ENCODE results near the gene LCLAT1. TPM values are rescaled to one million over a fixed set of nuclear protein-coding genes. Genes with fewer than 3 reads are reported as not detected.

The LCLAT1 gene
- total RNA-seq, 1 experiment from 2014 or later: 36.0 TPM

GRCh38 chr2:30665761-30666265 lies 218.8 kb downstream of the LCLAT1 start:
- in situ Hi-C loops (cut with HindIII; ENCODE audit: low pct_unique_long_range_greater_than_20kb, low sequenced_read_pairs): no loop called here
- no peak for DNase-seq (ENCODE audit: low read depth)

DNA sequence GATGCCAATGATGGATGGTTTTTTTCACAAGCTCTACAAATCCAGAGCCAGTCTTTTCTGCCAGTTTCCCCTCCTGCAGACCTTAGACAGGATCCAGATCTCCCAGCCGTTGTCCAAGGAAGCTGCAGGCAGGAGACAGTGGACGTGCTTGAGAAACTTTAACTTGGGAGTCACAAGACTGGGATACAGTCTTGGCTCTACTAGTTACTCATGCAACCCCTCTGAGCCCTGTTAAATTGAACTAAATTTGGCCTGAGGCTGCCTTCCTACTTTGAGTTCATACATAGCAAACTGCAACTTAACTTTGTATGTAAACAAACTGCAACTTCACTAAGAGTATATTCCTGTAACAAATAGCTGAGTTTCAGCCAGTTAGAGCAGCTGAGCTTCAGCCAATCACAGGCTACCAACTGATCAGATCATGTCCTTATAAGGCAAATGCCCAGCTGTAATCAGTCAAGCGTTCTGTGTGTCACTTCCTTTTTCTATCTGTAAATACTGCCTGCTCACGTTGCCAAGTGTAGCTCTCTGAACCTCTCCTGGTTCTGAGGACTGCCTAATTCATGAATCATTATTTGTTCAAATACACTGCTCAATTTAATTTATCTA lies 219.3 kb downstream of the LCLAT1 start:
- in situ Hi-C loops (cut with HindIII; ENCODE audit: low pct_unique_long_range_greater_than_20kb, low sequenced_read_pairs): no loop called here

GRCh38 chr2:30670453-30670852 lies 223.4 kb downstream of the LCLAT1 start:
- no peak for DNase-seq (ENCODE audit: low read depth)
- in situ Hi-C loops (cut with HindIII; ENCODE audit: low pct_unique_long_range_greater_than_20kb, low sequenced_read_pairs): no loop called here

More for the DNA sequence above, 219.3 kb downstream of the LCLAT1 start:
- peak; percentile 87 for DNase-seq (ENCODE audit: low read depth)

DNA sequence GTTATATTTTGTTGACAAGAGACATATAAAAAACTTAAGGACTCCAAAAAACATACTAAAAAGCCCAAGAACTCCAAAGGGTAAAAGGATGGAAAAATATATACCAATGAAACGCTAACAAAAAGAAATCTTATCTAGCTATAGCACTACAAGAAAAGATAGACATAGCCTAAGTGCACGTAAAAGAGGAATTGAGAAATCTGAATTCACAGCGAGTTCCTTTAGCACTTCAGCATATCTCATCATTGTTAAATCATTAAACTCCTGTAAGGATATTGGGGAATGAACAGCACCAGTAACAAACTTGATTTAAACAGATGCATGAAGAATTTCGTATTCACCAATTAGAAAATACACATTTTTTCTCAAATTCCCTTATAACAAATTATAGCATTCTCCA lies 226.1 kb downstream of the LCLAT1 start:
- DNase-seq (ENCODE audit: low read depth): no peak
- in situ Hi-C loops (cut with HindIII; ENCODE audit: low pct_unique_long_range_greater_than_20kb, low sequenced_read_pairs): no loop called here

GRCh38 chr2:30675758-30676157 lies 228.7 kb downstream of the LCLAT1 start:
- no peak for DNase-seq (ENCODE audit: low read depth)
- in situ Hi-C loops (cut with HindIII; ENCODE audit: low pct_unique_long_range_greater_than_20kb, low sequenced_read_pairs): no loop called here

DNA sequence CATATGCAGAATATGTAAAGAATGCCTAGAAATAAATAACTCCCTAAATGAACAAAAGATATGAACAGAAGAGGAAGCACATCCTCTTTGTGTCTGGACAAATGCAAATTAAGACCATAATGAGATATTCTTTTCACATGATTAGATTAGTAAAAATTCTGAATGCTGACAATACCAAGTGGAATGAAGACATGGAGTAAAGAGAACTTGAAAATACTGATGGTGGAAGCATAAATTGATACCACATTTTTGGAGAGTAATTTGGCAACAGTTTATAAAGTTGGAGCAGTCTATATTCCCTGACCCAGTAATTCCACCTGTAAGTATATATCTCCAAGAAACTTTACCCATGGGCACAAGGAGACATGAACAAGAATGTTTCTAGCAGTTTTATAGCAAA lies 230.2 kb downstream of the LCLAT1 start:
- in situ Hi-C loops (cut with HindIII; ENCODE audit: low pct_unique_long_range_greater_than_20kb, low sequenced_read_pairs): no loop called here
- DNase-seq (ENCODE audit: low read depth): no peak

- in situ Hi-C loops (cut with HindIII; ENCODE audit: low pct_unique_long_range_greater_than_20kb, low sequenced_read_pairs): no loop called here
- no peak for DNase-seq (ENCODE audit: low read depth)
Observed at GRCh38 chr2:30677861-30678385, 230.9 kb downstream of the LCLAT1 start.

GRCh38 chr2:30678410-30679137 lies 231.5 kb downstream of the LCLAT1 start:
- no peak for DNase-seq (ENCODE audit: low read depth)
- in situ Hi-C loops (cut with HindIII; ENCODE audit: low pct_unique_long_range_greater_than_20kb, low sequenced_read_pairs): no loop called here

DNA sequence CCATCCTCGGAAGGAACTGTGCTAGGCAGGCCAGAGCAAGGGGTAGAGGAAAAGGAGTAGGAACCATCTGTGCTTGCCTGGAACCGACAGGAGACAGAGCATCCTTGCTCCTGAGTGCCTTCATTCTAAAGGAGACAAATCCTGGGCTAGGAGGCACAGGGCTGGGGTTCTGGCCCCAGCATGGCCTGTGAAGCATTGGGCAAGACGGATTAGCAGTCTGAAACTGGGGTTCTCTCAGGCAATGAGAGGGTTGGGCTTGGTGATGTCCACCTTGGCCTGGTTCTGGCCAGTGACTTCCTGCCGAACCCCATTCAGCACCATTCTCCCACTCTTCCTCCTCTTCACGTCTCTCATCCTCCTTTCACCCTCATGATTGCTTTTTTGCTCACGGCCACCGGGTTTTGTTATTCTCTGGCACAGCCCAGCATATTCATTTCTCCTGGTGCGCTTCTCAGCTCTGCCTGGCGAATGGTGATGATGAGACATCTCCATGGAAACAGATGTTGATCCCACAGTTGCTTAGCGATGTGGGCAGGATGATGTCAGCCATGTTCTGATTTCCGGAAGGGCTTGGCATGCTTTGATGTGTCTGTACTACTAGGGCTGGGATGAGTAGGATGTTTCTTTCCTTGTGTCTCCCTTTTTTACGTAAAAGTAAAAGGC lies 232.5 kb downstream of the LCLAT1 start:
- in situ Hi-C loops (cut with HindIII; ENCODE audit: low pct_unique_long_range_greater_than_20kb, low sequenced_read_pairs): no loop called here
- no peak for DNase-seq (ENCODE audit: low read depth)

DNA sequence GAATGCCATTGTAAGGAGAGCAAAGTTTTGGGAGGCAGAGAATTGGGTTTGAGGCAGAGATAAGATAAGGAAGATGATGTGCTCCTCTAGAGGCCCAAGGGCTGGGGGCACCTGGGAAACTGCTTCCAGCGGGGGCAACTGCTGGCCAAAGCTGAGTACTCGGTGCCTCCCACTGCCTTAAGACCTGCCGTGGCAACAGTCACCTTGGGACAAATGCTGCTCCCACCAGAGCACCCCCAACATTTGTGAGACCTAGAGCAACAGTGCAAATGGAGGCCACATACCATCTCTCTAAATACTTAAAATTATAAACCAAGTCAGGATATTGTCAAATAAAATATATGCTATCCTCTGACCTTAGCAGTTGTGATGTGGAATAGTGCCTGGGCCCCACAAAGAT lies 233.1 kb downstream of the LCLAT1 start:
- no peak for DNase-seq (ENCODE audit: low read depth)
- in situ Hi-C loops (cut with HindIII; ENCODE audit: low pct_unique_long_range_greater_than_20kb, low sequenced_read_pairs): no loop called here

DNA sequence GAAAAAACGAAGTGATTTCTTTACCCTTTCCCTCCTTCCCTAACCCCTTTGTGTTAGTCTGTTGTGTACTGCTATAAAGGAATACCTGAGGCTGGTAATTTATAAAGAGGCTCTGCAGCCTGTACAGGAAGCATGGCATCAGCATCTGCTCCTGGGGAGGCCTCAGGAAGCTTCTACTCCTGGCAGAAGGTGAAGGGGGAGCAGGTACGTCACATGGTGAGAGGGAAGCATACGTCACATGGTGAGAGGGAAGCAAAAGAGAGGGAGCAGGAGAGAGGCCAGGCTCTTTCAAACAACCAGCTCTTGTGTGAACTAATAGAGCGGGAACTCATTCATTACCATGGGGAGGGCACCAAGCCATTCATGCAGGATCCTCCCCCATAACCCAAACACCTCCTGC lies 234.0 kb downstream of the LCLAT1 start:
- in situ Hi-C loops (cut with HindIII; ENCODE audit: low pct_unique_long_range_greater_than_20kb, low sequenced_read_pairs): no loop called here
- no peak for DNase-seq (ENCODE audit: low read depth)

DNA sequence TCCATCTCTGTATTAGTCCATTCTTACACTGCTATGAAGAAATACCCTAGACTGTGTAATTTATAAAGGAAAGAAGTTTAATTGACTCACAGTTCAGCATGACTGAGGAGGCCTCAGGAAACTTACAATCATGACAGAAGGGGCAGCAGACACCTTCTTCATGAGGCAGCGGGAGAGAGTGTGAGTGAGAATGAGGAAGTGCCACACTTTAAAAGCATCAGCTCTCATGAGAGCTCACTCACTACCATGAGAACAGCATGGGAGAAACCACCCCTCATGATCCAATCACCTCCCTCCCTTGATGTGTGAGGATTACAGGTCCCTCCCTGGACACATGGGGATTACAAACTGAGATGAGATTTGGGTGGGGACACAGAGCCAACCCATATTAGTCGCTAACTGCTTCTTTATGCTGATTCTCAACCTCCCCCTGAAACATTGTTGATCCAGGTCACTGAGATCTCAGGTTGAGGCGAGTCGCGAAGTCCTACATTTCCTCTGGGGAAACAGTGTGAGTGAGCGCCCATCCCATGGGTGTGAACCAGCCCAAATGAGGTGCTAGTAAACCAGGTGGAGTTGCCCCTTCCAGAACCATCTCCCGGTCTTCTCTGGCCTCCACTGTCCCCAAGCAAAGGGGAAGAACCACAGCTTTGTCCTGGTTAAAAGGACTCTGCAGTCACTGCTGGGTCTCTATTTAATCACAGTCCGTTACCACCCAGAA lies 236.3 kb downstream of the LCLAT1 start:
- in situ Hi-C loops (cut with HindIII; ENCODE audit: low pct_unique_long_range_greater_than_20kb, low sequenced_read_pairs): no loop called here
- no peak for DNase-seq (ENCODE audit: low read depth)

DNA sequence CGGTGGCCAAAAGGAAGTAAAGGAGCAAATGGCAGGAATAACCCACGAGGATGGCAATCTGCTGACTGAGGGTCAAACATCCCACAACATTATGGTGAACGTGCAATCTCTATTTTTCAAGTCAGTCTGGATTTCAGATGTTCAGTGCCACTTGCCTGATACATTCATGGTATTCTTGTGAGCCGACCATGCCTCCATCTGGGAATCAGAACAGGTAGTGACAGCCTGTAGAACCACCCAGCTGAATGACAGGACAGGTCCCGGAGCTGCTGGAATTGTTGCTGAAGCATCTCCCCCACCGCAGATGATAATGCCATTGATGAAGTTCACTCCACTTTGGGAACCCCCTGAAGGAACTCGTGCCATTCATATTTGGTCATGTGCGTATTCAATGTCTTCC lies 237.0 kb downstream of the LCLAT1 start:
- DNase-seq (ENCODE audit: low read depth): no peak
- in situ Hi-C loops (cut with HindIII; ENCODE audit: low pct_unique_long_range_greater_than_20kb, low sequenced_read_pairs): no loop called here

GRCh38 chr2:30684516-30684915 lies 237.5 kb downstream of the LCLAT1 start:
- in situ Hi-C loops (cut with HindIII; ENCODE audit: low pct_unique_long_range_greater_than_20kb, low sequenced_read_pairs): no loop called here
- DNase-seq (ENCODE audit: low read depth): no peak

GRCh38 chr2:30684996-30685395 lies 237.9 kb downstream of the LCLAT1 start:
- in situ Hi-C loops (cut with HindIII; ENCODE audit: low pct_unique_long_range_greater_than_20kb, low sequenced_read_pairs): no loop called here
- DNase-seq (ENCODE audit: low read depth): no peak

- in situ Hi-C loops (cut with HindIII; ENCODE audit: low pct_unique_long_range_greater_than_20kb, low sequenced_read_pairs): no loop called here
- no peak for DNase-seq (ENCODE audit: low read depth)
Observed at GRCh38 chr2:30686000-30686399, 239.0 kb downstream of the LCLAT1 start.

GRCh38 chr2:30686669-30687068 lies 239.6 kb downstream of the LCLAT1 start:
- in situ Hi-C loops (cut with HindIII; ENCODE audit: low pct_unique_long_range_greater_than_20kb, low sequenced_read_pairs): no loop called here
- DNase-seq (ENCODE audit: low read depth): no peak

GRCh38 chr2:30688956-30689401 lies 241.9 kb downstream of the LCLAT1 start:
- no peak for DNase-seq (ENCODE audit: low read depth)
- in situ Hi-C loops (cut with HindIII; ENCODE audit: low pct_unique_long_range_greater_than_20kb, low sequenced_read_pairs): no loop called here
